Stimulated activated CD4-positive, alpha-beta T cell treated with anti-CD3 and anti-CD28 coated beads, Interleukin-1b, Interleukin-23, amount 100 ng/mL, for 48 hours (primary cell): ENCODE measurements around the gene STAT4.
A peak's percentile ranks its signal among the peaks of the same experiment; 100 is the strongest.

Experiments
- DNase-seq: peaks from one replicate; pipeline ENCODE4 v3.0.0-alpha.2; 2020

The STAT4 gene

GRCh38 chr2:191038241-191038725, 112.5 kb downstream of the STAT4 start:
- DNase-seq = peak; percentile 56

DNA sequence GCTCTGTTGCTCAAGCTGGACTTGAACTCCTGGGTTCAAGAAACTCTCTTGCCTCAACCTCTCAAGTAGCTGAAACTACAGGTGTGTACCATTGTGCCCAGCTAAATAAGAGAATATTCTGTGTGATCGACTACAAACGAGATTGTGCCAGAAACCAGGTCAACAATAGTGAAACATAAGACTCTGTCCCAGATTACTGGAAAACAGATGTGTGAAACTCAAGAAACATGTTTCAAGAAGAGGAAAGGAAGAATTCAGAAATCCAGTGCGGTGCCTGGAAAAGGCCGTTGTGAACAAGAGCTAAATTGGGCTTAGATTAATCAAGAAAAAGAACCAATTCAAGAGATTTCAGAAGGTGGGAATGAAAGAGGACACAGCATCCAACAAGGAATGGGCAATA, 113.4 kb downstream of the STAT4 start:
- no peak for DNase-seq

DNA sequence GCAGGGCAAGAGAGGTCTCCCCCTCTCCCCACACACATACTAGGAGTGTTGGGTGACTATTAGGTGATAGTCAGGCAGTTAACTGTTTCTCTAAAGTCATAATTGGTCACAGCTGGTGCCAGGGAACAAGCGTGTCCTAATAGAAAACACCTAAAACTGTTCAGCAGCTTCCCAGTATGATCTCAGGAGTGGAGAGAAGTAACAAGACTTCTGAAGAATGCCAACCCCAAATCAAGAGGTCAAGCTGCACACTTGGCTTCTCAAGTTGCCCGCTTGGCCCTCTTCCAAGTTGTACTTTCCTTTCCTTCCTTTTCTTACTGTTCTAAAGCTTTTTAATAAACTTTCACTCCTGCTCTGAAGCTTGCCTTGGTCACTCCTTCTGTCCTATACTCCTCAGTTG, 114.4 kb downstream of the STAT4 start:
- no peak for DNase-seq

- DNase-seq = no peak
Observed at GRCh38 chr2:191032588-191033429, 118.0 kb downstream of the STAT4 start.

DNA sequence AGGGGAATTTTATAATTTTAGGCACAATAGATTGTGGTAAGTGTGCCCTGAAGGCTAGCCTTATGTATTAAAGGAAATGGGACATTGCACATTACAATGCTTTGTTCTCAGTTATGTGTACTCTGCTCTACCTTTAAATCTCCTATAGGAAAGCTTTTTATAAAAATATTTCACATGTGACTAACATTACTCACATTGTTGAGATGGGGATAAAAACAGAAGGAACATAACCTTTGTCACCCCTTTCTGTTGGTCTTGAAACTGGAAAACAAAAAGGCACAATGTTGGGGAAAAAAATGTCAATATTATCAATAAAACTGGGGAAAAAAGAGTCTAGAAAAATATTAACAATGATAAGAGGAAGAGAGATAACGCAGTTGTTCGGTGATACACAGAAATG, 119.5 kb downstream of the STAT4 start:
- no peak for DNase-seq

DNA sequence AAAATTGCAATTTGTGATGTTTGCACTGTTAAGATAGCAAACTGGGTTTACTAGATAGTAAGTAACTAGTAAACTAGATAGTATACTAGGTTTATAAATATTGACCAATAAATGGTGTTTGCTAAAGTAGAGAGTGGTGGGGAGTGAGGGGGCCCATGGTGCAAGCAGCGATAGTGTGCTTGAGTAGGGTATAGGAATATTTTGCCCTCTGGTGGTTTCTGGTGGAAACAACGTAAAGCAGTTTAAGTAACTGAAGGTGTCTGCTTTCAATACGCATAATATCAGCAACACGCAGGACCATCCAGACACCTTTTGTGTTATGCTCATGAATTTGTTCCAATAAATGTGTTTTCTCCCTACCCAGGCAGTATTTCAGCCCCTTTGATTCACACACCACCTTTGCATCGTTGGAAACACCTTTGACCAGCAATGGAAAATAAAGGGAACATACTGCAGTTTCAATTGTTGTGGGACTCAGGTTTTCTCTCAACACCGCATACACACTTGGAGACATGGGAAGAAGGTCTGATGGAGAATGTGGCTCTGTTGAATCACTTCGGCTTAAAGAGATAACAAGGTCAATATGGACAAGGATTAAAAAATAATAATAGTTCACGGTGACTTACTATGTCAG, 120.2 kb downstream of the STAT4 start:
- DNase-seq = no peak

DNA sequence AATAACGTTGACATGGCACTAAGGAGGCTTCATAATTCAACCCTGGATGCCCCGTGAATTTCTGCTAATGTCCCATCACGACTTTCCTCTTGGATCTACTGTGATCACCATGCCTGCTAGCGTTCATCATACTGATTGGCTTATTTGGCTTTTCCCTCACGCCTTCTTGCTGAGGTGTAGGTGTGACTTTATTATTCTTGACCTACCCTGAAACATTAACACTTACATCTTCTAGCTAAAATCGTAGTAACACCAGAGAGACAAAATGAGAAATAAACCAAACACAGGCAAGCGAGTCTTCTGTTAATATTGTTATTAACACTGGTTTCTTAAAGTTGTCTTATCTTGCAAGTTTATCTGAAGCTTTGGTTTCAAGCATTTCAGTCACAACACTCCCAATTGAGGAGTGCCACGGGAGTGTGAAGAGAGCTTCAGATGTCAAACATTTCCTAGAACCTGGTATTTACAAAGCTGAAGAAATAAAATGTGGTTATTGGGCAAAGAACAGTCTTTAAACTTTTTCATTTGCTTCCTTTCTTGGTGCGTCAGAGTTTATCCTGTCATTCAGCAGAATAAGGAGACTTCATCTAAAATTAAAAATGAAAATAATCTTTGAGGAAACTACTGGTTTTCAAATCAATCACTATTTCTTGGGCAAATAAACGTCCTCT, 121.4 kb downstream of the STAT4 start:
- DNase-seq = no peak

GRCh38 chr2:191026377-191026776, 124.4 kb downstream of the STAT4 start:
- DNase-seq = no peak

DNA sequence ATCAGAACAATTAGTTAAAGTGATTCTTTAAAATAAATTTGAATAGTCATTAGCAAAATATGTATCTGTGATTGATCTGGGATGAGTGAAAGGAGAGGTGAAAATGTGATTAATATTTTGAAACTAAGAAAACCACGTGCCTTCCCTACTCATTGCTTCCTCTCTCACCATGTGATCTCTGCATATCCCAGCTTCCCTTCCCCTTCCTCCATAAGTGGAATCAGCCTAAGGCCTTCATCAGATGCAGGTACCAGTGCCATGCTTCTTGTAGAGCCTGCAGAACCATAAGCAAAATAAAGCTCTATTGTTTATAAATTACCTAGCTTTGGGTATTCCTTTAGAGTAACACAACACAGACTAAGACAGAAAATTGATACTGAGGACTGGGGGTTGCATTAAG, 125.7 kb downstream of the STAT4 start:
- no peak for DNase-seq

DNA sequence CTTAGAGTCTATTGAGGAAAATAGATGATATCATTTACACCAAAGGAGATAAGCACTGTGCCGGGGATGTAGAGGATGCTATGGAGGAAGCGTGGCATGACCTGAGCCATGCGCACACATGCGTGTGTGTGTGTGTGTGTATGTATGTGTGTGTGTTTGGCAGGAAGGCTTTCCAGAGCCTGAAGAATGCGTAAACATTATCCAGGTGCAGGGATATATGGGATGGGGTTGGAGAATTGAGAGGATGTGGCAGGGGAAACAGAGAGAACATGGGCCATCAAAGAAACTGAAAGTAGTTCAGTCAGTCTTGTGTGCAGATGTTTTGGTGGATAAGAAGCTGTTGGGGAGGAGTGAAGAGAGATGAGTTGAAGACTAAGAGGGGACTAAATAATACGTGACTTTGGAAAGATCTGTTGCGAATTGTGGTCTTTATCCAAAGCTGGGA, 127.5 kb downstream of the STAT4 start:
- no peak for DNase-seq

DNA sequence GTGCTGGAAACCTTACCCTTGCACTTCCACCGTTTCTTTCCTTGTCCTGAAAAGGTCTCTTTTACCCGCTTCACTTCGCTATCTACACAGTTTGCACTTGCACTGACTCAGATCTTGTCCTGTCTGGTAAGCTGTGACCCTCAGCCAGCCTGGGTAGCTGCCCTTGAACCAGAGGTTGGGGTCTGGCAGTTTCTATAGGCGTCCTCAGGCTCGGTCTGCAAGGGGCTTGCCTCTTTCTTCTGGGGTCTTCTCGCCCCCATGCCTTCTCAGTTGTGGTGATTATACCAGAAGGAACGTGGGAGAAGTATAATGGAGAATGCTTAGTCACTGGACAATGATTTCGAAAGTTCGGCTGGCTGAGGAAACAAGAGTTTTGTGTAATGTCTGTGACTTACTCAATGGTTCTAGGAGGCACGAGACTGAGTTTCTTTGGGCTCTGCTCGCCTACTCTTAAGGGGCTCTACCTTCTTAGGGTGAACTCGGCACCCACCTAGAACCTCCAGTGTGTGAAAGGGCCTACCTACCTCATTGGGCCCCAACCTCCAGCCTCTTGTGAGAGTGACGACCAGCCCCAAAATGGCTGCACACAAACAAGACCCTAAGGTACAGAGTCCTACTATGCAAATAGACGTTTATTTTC, 129.9 kb downstream of the STAT4 start:
- DNase-seq = peak; percentile 59

- DNase-seq = peak; percentile 93
Observed at GRCh38 chr2:191020221-191020741, 130.5 kb downstream of the STAT4 start.

DNA sequence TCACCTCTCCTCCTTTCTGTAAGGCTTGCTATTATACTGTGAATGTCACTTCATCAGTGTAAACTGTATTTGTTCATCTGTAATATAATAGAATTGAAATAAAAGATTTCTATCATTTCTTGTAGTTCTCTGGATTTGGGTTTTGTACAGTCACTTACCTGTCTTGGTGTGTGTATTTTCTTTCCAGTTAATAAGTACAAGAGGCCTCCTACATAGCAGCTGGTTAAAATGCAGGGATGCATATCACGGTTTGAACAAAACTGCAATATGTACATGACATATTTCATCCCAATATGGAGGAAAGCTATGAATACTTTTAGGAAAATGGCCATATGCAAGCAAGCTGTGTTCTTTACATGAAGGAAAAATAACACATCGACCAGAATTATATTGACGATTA, 131.4 kb downstream of the STAT4 start:
- DNase-seq = no peak

- no peak for DNase-seq
Observed at GRCh38 chr2:191018643-191019119, 132.1 kb downstream of the STAT4 start.

GRCh38 chr2:191018048-191018447, 132.7 kb downstream of the STAT4 start:
- DNase-seq = no peak

DNA sequence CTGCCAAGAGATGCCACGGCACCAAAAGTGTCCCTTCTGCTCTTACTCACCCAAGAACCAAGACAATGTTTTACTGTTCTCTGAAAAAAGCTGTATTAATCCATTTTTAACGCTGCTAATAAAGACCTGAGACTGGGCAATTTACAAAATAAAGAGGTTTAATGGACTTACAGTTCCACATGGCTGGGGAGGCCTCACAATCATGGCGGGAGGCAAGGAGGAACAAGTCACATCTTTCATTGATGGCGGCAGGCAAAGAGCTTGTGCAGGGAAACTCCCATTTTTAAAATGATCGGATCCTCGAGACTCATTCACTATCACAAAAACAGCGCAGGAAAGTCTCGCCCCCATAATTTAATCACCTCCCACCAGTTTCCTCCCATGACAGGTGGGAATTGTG, 135.0 kb downstream of the STAT4 start:
- no peak for DNase-seq

DNA sequence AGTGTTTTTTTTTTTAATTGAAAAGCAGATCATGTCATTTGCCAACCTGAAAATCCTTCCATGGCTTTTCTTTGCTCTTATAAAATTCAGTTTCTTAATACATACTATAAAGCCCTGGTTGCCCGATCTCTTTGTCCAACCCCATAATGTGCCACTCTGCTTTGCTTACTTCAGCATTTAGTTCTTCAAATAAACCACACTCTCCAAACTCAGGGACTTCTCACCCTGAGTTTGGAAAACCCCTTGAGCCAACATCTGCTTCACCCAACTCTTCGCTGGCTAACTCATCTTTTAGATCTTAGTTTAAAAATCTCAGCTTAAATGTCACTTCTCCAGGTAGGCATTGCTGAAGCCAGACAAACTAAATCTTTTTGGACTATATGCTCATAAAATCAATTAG, 135.6 kb downstream of the STAT4 start:
- no peak for DNase-seq

DNA sequence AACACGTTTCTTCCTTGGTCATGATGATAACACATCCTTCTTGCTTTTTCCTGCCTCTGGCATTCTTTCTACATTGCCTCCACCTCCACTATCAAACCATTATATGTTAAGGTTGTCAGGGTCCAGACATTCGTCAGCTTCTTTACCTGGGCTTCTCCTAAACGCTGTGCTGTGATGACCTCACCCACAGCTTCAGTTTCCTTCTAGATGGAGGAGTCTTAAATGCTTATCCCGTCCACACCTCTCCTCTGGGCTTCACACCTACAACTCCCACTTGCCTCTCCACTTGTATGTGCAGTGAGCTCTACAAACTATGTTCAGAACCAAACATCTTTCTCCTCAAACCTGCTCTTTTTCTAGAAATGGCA, 136.2 kb downstream of the STAT4 start:
- DNase-seq = no peak

DNA sequence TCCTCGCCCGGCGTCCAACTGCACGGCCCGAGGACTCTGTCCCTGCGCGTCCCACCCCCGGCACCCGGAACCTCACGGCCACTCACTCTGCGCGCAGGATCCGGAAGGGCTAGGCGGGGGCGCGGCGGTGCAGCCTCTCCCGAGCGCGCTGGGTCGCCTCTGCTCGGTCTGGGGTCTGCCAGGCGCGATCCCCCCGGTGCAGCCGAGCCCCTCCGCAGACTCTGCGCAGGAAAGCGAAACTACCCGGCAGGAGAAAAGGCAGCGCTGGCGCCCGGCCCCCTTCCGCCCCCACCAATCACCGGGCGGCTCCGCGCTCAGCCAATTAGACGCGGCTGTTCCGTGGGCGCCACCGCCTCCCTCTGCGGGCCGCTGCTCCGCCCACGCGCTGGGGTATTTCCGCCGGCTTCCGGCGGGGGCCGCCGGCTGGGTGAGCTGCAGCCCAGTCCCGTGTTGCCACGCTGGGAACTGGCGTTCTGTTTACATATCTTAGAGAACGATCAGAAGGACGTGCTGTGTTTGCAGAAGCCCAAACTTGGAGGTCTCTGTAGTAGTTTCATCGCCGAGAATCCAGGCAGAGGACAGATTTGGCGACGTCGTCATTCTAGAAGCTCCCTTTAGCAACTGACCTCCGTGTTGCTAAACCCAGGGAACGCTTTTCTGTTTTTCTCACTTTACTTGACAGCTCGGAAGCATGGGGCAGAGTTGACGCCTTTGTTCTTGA, 136.7 kb downstream of the STAT4 start, which contains the start of gene STAT1:
Gene STAT1 (minus strand): TSS at position 240 of the 721 bp plus-strand sequence. CDS start 4,168 bp downstream, outside the sequence.
- peak; percentile 95 for DNase-seq

- no peak for DNase-seq
Observed at GRCh38 chr2:191013682-191013931, 137.2 kb downstream of the STAT4 start.

DNA sequence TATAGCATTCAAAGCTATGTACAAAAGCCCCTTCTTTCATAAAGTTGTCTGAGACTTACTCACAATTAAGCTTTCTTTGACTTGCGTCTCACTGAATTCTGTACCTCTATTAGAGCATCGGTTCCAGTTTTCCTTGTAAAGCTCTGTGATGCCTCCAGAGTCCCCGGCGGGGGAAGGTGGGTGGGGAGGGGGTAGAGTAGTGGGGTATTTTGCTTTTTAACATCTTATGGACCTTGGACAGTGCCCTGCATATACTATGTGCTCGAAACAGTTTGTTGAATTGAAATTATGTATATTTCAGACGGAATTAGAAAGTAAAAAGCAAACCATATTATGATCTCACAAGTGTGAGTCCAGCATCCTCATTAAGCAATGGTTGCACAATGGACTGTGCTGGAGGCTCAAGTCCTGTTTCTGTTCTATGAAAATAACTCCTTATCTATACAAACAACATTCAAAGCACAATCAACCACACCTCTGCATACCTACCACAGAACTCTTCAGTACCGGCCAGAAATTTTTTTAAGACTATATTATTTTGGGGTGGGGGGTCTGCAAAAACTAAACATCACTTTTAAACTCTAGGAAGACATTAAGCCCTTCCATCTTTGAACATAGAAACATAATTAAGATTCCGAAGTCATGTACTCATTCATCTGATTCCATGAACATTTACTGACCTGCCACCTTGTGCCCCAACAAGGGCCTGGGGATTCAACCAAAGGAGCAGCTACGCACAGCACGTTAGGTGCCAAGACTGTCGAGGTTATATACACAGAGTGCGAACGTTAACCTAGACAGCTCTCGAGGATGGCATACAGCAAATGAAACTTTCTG, 137.7 kb downstream of the STAT4 start:
- DNase-seq = no peak
